GM21529 (cell line): ENCODE measurements around the gene MARCHF3.
"Not testable (repeated sequence)": the region's sequence is repeated elsewhere in the genome, so short reads cannot be mapped to it uniquely, and the experiment has no call there.

Source experiments
- ATAC-seq: cut with Tn5 transposase; IDR thresholded peaks from one replicate; pipeline ENCODE4 v1.9.1; 2021; ENCODE audit not compliant: unreplicated experiment

The MARCHF3 gene

DNA sequence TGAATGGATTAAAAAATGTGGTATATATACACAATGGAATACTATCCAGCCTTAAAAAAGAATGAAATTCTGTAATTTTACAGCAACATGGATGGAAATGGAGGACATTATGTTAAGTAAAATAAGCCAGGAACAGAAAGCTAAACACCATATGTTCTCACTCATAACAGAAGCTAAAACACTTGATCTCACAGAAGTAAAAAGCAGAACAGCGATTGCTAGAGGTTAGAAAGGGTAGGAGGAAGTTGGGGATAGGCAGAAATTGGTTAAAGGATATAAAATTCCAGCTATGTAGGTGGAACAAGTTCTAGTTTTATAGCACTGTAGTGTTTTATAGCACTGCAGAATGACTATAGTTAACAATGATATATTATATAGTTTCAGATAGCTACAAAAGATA is 15.8 kb downstream of the MARCHF3 start:
- ATAC-seq: no peak

DNA sequence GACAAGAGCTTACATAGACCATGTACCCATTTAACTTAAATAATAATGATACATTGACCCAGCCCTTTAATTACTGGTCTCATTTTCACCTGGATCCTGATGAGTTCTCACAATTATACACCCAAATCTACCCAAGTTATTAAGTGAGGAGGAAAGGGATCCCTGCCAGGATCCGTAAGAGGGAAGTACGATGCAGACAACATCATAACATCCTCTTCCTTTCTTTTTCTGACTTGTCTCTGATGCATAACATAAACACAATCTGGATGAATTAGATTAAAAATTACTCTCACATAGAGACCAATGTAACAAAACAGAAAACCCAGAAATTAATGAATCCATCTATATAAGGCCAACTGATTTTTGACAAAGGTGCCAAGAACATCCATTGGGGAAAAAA is 17.0 kb downstream of the MARCHF3 start:
- ATAC-seq: no peak

- ATAC-seq: no peak
These were observed 17.4 kb downstream of the MARCHF3 start for GRCh38 chr5:127012916-127013315.

- peak; percentile 79 for ATAC-seq
These were observed 18.3 kb downstream of the MARCHF3 start for GRCh38 chr5:127011961-127012644.

DNA sequence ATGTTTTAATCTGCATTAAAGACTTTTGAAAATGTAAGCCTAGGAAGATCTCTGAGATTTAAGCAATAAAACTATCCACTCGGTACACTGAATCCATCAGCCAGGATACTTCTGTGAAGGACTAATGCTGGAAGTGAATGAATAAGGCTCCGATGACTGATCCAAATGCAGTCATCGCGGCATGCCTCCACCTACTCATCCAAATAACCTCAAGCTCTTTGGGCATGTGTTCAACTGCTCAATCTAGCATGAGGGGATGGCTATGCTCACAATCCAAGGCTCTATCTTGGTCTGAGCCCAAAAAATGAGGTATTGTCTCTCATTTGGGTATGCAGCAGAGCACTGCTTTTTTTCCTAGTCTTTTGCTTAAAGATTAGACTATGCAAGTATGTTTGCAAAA is 19.2 kb downstream of the MARCHF3 start:
- ATAC-seq: no peak

- ATAC-seq: no peak
These were observed 20.0 kb downstream of the MARCHF3 start for GRCh38 chr5:127010362-127010761.

- ATAC-seq: no peak
These were observed 20.6 kb downstream of the MARCHF3 start for GRCh38 chr5:127009784-127010183.

GRCh38 chr5:127008300-127008975 is 21.9 kb downstream of the MARCHF3 start:
- ATAC-seq: no peak

- no peak for ATAC-seq
These were observed 22.8 kb downstream of the MARCHF3 start for GRCh38 chr5:127007522-127007921.

GRCh38 chr5:127006744-127007143 is 23.6 kb downstream of the MARCHF3 start:
- no peak for ATAC-seq

- ATAC-seq: not testable (repeated sequence)
These were observed 25.1 kb downstream of the MARCHF3 start for GRCh38 chr5:127005282-127005681.

- ATAC-seq: no peak
These were observed 25.6 kb downstream of the MARCHF3 start for GRCh38 chr5:127004721-127005120.

- ATAC-seq: no peak
These were observed 26.4 kb downstream of the MARCHF3 start for GRCh38 chr5:127003798-127004495.

DNA sequence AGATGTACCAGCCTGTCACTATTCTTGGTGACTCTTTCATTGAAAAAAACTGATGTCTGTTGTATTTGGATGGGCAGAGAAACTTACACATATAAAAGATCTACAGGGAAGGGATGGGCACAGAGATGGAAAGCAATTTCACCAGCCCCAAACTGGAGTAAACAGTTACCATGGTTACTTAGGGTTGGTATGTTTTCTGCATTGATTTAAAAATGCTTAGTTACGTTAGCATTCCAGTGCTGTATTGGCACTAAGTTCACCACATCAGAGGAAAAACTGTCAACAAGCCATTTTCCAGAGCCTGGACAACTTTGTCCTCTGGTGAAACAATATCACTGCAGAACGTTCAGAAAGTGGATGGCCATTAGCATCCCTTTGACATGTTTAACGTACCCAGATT is 28.0 kb downstream of the MARCHF3 start:
- ATAC-seq: no peak

- no peak for ATAC-seq
These were observed 28.6 kb downstream of the MARCHF3 start for GRCh38 chr5:127001621-127002296.

DNA sequence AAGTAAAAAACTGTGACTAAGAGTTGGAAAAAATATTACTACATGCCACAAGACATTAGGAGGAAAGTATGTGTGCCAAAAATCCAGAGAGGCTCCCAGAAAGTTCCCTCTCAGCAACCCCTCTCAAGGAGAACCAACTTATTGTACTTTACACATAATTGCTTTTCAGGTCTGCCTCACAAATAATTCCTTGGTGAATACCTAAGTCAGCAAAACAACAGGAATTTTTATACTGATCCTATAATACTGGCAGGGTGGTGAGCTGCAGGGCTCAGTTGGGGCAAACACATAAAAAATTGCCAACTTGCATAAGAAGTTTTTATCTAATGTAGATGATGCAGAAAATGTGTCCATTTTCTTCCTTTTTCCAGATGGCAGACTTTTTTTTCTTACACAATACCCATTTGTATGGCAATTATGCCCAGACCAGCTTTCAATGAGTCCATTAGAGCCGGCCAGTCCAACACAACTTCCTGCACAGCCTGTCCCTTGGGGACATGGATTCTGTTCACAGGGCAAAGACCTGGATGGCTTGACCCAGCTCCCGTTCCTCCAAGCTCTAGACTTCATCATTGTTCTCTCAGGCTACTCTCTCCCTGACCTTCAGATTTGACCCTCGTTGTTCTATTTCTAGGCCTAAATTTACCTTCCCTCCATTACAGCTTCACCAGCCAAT is 31.3 kb downstream of the MARCHF3 start:
- ATAC-seq: no peak

- ATAC-seq: peak; percentile 74
These were observed 32.1 kb downstream of the MARCHF3 start for GRCh38 chr5:126998201-126998631.

DNA sequence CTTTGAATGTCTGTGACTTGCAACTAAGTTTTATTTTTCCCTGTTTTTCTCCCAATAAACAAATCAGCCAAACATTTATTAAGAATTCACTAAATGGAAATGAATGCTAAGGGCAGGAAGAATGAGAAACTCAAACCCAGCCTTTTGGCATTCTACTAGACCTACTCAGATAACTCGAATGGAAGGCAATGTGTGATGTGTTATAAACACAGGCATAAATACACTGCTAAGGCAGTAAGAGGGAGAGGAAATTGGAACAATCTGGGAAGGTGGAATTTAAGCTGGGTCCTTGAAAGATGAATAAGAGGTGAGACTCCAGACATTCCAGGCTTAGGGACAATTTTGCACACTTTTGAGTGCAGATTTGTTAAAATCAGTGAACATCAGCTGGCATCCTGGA is 34.7 kb downstream of the MARCHF3 start:
- ATAC-seq: no peak

DNA sequence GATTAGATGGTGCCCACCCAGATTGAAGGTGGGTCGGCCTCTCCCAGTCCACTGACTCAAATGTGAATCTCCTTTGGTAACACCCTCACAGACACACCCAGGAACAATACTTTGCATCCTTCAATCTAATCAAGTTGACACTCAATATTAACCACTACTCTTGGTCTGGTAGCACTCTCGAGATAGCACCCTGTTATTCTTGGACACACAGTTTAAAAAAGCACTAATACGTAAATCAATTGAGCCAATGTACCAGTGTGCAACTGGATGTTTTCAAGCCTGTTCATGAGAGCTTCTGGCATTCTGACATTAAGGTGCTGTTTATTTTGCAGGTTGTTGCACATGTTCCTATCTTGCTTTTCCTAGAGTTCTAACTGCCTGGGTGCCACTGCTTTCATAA is 35.3 kb downstream of the MARCHF3 start:
- no peak for ATAC-seq

GRCh38 chr5:126994485-126994884 is 35.9 kb downstream of the MARCHF3 start:
- no peak for ATAC-seq

- ATAC-seq: peak; percentile 94
These were observed 42.3 kb downstream of the MARCHF3 start for GRCh38 chr5:126988021-126988569.
